Activated B cell treated with CpG ODN at 0.5 μM for 24 hours (primary cell): Measurements from ENCODE around the gene TAF13. TPM values are rescaled to one million over a fixed set of nuclear protein-coding genes. Genes with fewer than 3 reads are reported as not detected.
"Not testable (repeated sequence)": the region's sequence is repeated elsewhere in the genome, so short reads cannot be mapped to it uniquely, and the experiment has no call there.

Experiments used
- ATAC-seq: fragments of 200-7000 bp; cut with Tn5 transposase; one replicate; pipeline ENCODE4 v1.10.0; 2021; ENCODE audit warnings: low read depth, mild to moderate bottlenecking, moderate library complexity
- CTCF ChIA-PET: fragments of 350-600 bp; sonication (Branson Sonifier 250); formaldehyde crosslinking; loops from one replicate; lab custom pipeline; 2021; ENCODE audit warnings: antibody characterized with exemption; lab: Charles Lee
- POLR2A ChIA-PET: fragments of 350-600 bp; sonication (Branson Sonifier 250); formaldehyde crosslinking; loops from one replicate; lab custom pipeline; 2021; ENCODE audit warnings: antibody characterized with exemption; lab: Charles Lee
- DNase-seq: peaks from one replicate; pipeline ENCODE4 v3.0.0; 2022
- H3K27ac Mint-ChIP-seq: one replicate; pipeline ENCODE4 v1.8.0; 2020; ENCODE audit warnings: mixed read lengths
- H3K27me3 Mint-ChIP-seq: one replicate; pipeline ENCODE4 v1.8.0; 2021; ENCODE audit warnings: mixed read lengths
- H3K36me3 Mint-ChIP-seq: one replicate; pipeline ENCODE4 v1.8.0; 2021; ENCODE audit warnings: low read depth, mixed read lengths
- H3K4me1 Mint-ChIP-seq: one replicate; pipeline ENCODE4 v1.8.0; 2021; ENCODE audit warnings: mixed read lengths
- H3K4me3 Mint-ChIP-seq: one replicate; pipeline ENCODE4 v1.8.0; 2020; ENCODE audit warnings: mild to moderate bottlenecking, mixed read lengths
- H3K9me3 Mint-ChIP-seq: one replicate; pipeline ENCODE4 v1.8.0; 2020; ENCODE audit warnings: mixed read lengths
- CTCF ChIP-seq: fragments of 200-600 bp; IDR thresholded peaks from one replicate; pipeline ENCODE4 v1.8.0; 2022; ENCODE audit warnings: antibody characterized with exemption, mild to moderate bottlenecking
- intact Hi-C: fragments of 100-400 bp; cut with micrococcal nuclease; formaldehyde crosslinking; loops from one replicate; pipeline ENCODE4 v1.15.1; 2024
- total RNA-seq: library from RNA; stranded (reverse); gene quantifications from 2 replicates; pipeline ENCODE4 v1.2.3, GENCODE V29; 2022

Gene TAF13
- total RNA-seq, 1 donor from 2014 or later = 18.5 TPM

DNA sequence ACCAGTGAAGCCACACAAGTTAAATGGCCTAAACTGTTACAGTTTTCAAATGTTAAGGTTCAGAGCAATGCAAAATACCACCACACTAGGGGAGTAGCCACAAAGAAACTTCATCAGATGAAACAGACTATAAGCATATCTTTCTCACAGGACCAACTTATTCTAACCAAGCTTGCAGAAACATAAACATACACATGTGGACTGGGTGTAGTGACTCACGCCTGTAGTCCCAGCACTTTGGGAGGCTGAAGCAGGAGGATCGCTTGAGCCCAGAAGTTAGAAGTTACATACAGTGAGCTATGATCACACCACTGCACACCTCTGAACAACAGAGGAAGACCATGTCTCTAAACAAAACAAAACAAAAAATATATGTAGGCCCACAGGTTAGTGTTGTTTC is 51.2 kb downstream of the TAF13 start:
- Mint-ChIP-seq H3K9me3 (no peaks in the 10 kb centered on the region), H3K36me3 (peaks cover 16% of the 10 kb centered on the region), H3K4me3 (no peak overlapping the region), H3K27me3 (no peaks in the 10 kb centered on the region), H3K4me1 (no peaks in the 10 kb centered on the region), H3K27ac (no peak overlapping the region)
- intact Hi-C loops = loop anchor here (5.0 kb wide), 1 partner anchor 168 kb away; no protein-coding TSS in a partner anchor
- POLR2A ChIA-PET = interaction anchor here (0.5 kb wide), 1 partner anchor 12 kb away, joined by 3 read pairs; no protein-coding TSS in a partner anchor
- TF ChIP-seq CTCF = no peak
- no peak for DNase-seq
- no peak for ATAC-seq
- CTCF ChIA-PET = interaction anchor here (0.7 kb wide), 1 partner anchor 78 kb away, joined by 3 read pairs; no protein-coding TSS in a partner anchor

GRCh38 chr1:109020693-109021257 is 55.0 kb downstream of the TAF13 start:
- Mint-ChIP-seq H3K9me3 (no peaks in the 10 kb centered on the region), H3K27me3 (no peaks in the 10 kb centered on the region), H3K4me1 (no peaks in the 10 kb centered on the region), H3K4me3 (no peak overlapping the region), H3K36me3 (peaks cover 35% of the 10 kb centered on the region), H3K27ac (no peak overlapping the region)
- intact Hi-C loops = no loop called here
- no peak for TF ChIP-seq CTCF
- ATAC-seq (no peak), DNase-seq (no peak)
- CTCF ChIA-PET = no interaction called here
- POLR2A ChIA-PET = interaction anchor here (0.6 kb wide), 2 partner anchors 22 to 1322 kb away, joined by 3 read pairs; no protein-coding TSS in a partner anchor

DNA sequence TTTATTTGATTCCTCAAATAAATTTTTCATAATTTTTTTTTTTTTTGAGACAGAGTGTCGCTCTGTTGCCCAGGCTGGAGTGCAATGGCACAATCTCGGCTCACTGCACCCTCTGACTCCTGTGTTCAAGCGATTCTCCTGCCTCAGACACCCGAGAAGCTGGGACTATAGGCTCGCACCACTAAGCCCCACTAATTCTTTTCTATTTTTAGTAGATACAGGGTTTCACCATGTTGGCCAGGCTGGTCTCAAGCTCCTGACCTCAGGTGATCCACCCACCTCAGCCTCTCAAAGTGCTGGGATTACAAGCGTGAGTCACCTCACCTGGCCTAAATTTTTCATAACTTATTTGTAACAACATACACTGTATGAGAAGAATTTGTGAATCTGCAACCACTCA is 58.1 kb downstream of the TAF13 start:
- H3K27ac Mint-ChIP-seq, POLR2A ChIA-PET, DNase-seq, intact Hi-C loops, CTCF ChIA-PET, H3K4me1 Mint-ChIP-seq, H3K9me3 Mint-ChIP-seq, ATAC-seq, H3K27me3 Mint-ChIP-seq, H3K4me3 Mint-ChIP-seq: not testable (repeated sequence)
- H3K36me3 Mint-ChIP-seq = peaks cover 44% of the 10 kb centered on the region

DNA sequence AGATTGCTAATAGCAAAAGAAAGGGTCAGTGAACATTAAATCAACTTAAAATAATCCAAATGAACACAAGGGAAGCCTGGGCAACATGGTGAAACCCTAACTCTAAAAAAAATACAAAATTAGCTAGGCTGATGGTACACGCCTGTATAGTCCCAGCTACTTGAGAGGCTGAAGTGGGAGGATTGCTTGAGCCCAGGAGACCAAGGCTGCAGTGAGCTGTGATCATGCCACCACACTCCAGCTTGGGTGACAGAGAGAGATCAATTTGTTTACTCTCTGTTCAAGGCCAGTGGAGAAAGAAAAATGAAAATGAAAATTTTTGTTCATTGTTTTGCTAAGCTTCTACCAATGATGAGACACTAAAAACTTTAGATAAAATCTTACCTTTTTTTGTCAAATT is 58.7 kb downstream of the TAF13 start:
- Mint-ChIP-seq H3K27ac (no peak overlapping the region), H3K4me1 (no peaks in the 10 kb centered on the region), H3K27me3 (no peaks in the 10 kb centered on the region), H3K4me3 (no peak overlapping the region), H3K9me3 (no peaks in the 10 kb centered on the region), H3K36me3 (peaks cover 44% of the 10 kb centered on the region)
- intact Hi-C loops = no loop called here
- DNase-seq (no peak), ATAC-seq (no peak)
- no peak for TF ChIP-seq CTCF
- POLR2A ChIA-PET = no interaction called here
- CTCF ChIA-PET = interaction anchor here (0.9 kb wide), 1 partner anchor 82 kb away, joined by 3 read pairs; no protein-coding TSS in a partner anchor

Other genes starting within 250 kb of the TAF13 start
- gene AKNAD1, start 218.9 kb downstream of the TAF13 start, total RNA-seq = not detected in 2 replicates
- gene GPSM2, start 199.0 kb downstream of the TAF13 start, total RNA-seq = 1.5 and 2.6 TPM in 2 replicates
- 19.5 and 28.3 TPM in 2 replicates for gene CLCC1, start 112.5 kb downstream of the TAF13 start, total RNA-seq
- gene WDR47, start 33.9 kb downstream of the TAF13 start, total RNA-seq = 10.3 and 10.9 TPM in 2 replicates
- 45.0 and 48.2 TPM in 2 replicates for gene TMEM167B, start 14.8 kb upstream of the TAF13 start, total RNA-seq
- 0.27 and 0.38 TPM in 2 replicates for gene ELAPOR1, start 38.1 kb upstream of the TAF13 start, total RNA-seq
- gene SARS1, start 137.9 kb upstream of the TAF13 start, total RNA-seq = 182 and 188 TPM in 2 replicates
- gene CELSR2, start 173.5 kb upstream of the TAF13 start, total RNA-seq = 0.81 and 1.1 TPM in 2 replicates
- gene PSRC1, start 207.1 kb upstream of the TAF13 start, total RNA-seq = 0.69 TPM in 1 of 2 replicates, not detected in the other
- not detected in 2 replicates for gene MYBPHL, start 231.0 kb upstream of the TAF13 start, total RNA-seq